ENCODE data around the gene ZNF695.
"Not testable (repeated sequence)": the region's sequence is repeated elsewhere in the genome, so short reads cannot be mapped to it uniquely, and the experiment has no call there.

The ZNF695 gene

DNA sequence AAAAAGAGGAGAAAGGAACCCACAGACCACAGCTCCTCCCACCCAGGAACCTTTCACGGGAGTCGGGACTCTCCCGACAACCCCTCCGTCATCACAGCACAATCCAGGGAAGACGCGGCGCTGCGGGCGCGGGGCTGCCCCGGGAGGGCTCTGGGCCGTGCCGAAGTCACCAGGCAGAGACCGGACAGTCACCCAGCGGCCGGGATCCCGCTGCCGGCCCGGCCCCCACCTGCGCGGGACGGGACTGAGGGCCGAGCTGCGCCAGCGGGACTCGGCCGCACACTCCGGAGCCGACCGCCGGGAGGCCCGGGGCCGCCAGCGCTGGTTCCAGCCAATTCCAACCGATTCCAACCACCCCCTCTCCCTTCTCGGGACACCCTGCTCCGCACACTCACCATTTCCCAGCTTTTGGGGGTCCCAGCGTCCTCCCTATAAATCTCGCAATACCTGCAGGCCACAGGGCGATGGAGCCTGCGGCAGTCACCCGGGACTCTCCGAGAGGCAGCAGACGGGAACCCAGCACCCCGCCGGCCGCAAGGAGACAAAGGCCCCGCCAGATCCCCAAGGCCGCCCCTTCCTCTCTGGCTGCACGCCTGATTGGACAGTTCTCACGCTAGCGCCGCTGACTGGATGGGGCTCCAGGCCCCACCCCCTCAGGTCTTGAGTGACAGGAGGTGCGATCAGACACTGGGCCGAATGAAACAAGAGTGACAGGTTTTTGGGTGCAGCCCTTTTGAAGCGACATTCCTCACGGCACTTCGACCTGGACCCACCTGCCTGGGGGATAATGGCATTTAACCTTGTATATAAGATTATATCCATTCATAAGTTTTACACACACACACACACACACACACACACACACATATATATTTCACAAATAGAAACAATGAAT lies at the start of gene ZNF695:
ZNF695 (minus strand) TSS at position 547 of the 895 bp plus-strand sequence; CDS start at position 398, 149 bp downstream.
- H3K4me3 ChIP-seq (ENCODE audit: low read length) = peak within 1 kb of the TSS; percentile 91

DNA sequence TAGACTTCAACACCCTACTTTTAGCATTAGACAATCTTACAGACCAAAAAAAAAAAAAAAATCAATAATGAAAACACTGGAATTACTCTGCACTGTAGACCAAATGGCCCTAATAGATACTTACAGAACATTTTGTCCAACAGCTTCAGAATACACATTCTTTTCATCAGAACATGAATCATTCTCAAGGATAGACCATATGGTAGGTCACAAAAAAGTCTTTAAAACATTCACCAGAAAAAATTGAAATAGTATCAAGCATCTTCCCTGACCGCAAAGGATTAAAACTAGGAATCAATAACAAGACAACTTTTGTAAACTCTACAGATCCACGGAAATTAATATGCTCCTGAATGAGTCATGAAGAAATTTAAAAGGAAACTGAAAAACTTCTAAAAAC lies 48.2 kb upstream of the ZNF695 start:
- no peaks in the 10 kb centered on the region for H3K27me3 ChIP-seq (ENCODE audit: insufficient read depth, low read length)
- no peak overlapping the region for H3K4me3 ChIP-seq (ENCODE audit: low read length)
- H3K9me3 ChIP-seq (ENCODE audit: low read length) = peaks cover 46% of the 10 kb centered on the region
- H3K4me1 ChIP-seq (ENCODE audit: insufficient read depth, low read length) = no peaks in the 10 kb centered on the region
- H3K36me3 ChIP-seq (ENCODE audit: insufficient read depth, low read length) = peaks cover 5% of the 10 kb centered on the region
- no peak overlapping the region for H2AFZ ChIP-seq (ENCODE audit: low read depth, low read length)

More for the DNA sequence above, at the start of gene ZNF695:
- H3K4me1 ChIP-seq (ENCODE audit: insufficient read depth, low read length) = no peaks in the 10 kb centered on the region
- peaks cover 4% of the 10 kb centered on the region for H3K36me3 ChIP-seq (ENCODE audit: insufficient read depth, low read length)
- peak within 1 kb of the TSS; percentile 76 for H2AFZ ChIP-seq (ENCODE audit: low read depth, low read length)
- no peaks in the 10 kb centered on the region for H3K27me3 ChIP-seq (ENCODE audit: insufficient read depth, low read length)
- H3K9me3 ChIP-seq (ENCODE audit: low read length) = peaks cover 11% of the 10 kb centered on the region

DNA sequence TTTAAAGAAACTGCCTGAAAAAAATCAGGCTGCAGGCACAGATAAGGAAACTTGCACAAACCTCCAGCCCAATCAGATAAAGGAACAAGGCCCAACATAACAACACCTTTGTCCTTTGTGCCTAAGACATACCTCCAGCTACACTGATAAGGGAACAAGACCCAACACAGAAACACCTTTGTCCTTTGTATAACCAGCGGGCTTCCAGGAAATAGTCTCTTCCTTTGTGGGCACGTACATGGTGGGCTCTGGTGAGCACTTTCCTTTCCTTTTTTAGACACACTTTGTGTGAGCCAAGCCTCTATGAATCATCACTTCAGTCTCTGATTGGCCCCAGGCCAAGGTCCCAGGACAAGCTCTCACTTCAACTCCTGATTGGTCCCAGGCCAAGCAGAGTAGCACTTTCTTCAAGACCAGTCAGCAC lies 47.1 kb upstream of the ZNF695 start:
- peaks cover 48% of the 10 kb centered on the region for H3K9me3 ChIP-seq (ENCODE audit: low read length)
- no peaks in the 10 kb centered on the region for H3K4me1 ChIP-seq (ENCODE audit: insufficient read depth, low read length)
- no peaks in the 10 kb centered on the region for H3K27me3 ChIP-seq (ENCODE audit: insufficient read depth, low read length)
- no peak overlapping the region for H3K4me3 ChIP-seq (ENCODE audit: low read length)
- no peak overlapping the region for H2AFZ ChIP-seq (ENCODE audit: low read depth, low read length)
- H3K36me3 ChIP-seq (ENCODE audit: insufficient read depth, low read length) = peaks cover 5% of the 10 kb centered on the region

DNA sequence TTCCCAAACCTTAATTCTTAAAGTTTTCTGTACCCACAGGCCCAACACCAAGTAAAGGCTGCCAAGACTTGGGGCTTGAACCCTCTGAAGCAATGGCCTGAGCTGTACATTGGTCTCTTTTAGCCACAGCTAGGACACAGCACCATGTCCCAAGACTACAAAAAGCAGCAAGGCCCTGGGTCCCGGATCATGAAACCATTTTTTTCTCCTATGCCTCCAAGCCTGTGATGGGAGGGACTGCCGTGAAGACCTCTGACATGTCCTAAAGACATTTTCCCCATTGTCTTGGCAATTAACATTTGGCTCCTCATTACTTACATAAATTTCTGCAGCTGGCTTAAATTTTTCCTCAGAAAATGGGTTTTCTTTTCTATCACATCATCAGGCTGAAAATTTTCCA lies 39.8 kb upstream of the ZNF695 start:
- Histone ChIP-seq H3K9me3 (ENCODE audit: low read length) (peaks cover 54% of the 10 kb centered on the region), H3K4me1 (ENCODE audit: insufficient read depth, low read length) (no peaks in the 10 kb centered on the region), H2AFZ (ENCODE audit: low read depth, low read length) (no peak overlapping the region), H3K27me3 (ENCODE audit: insufficient read depth, low read length) (no peaks in the 10 kb centered on the region), H3K36me3 (ENCODE audit: insufficient read depth, low read length) (peaks cover 6% of the 10 kb centered on the region), H3K4me3 (ENCODE audit: low read length) (no peak overlapping the region)

DNA sequence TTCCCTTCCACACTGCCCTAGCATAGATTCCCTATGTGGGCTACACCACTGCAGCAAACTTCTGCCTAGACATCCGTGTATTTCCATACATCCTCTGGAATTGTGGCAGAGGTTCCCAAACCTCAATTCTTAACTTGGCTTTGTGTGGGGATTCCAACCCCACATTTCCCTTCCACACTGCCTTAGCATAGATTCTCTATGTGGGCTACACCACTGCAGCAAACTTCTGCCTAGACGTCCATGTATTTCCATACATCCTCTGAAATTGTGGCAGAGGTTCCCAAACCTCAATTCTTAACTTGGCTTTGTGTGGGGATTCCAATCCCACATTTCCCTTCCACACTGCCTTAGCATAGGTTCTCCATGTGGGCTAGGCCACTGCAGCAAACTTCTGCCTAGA lies 39.4 kb upstream of the ZNF695 start:
- Histone ChIP-seq H3K4me1 (ENCODE audit: insufficient read depth, low read length) (no peaks in the 10 kb centered on the region), H3K36me3 (ENCODE audit: insufficient read depth, low read length) (peaks cover 5% of the 10 kb centered on the region), H3K9me3 (ENCODE audit: low read length) (peaks cover 54% of the 10 kb centered on the region), H3K4me3 (ENCODE audit: low read length) (no peak overlapping the region), H3K27me3 (ENCODE audit: insufficient read depth, low read length) (no peaks in the 10 kb centered on the region), H2AFZ (ENCODE audit: low read depth, low read length) (no peak overlapping the region)

DNA sequence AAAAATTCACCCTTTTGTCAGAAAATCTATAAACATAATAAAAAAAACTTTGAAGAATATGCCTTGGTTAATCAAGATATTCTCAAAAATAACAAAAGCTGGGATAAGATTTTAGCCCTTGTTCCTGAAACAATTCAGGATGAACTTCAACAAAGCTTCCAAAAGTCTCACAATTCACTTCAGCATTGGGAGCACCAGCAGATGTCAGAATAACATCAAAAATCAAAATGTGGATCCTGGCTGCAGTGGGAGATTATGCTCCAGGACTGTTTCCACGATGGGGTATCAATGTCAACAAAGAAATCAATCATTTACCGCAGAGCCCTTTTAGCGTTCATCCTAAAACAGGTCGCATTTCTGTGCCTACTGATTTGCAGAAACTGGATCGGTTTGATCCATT lies 35.5 kb upstream of the ZNF695 start:
- no peaks in the 10 kb centered on the region for H3K4me1 ChIP-seq (ENCODE audit: insufficient read depth, low read length)
- H2AFZ ChIP-seq (ENCODE audit: low read depth, low read length) = no peak overlapping the region
- H3K9me3 ChIP-seq (ENCODE audit: low read length) = peaks cover 60% of the 10 kb centered on the region
- no peak overlapping the region for H3K4me3 ChIP-seq (ENCODE audit: low read length)
- H3K27me3 ChIP-seq (ENCODE audit: insufficient read depth, low read length) = no peaks in the 10 kb centered on the region
- peaks cover 16% of the 10 kb centered on the region for H3K36me3 ChIP-seq (ENCODE audit: insufficient read depth, low read length)

DNA sequence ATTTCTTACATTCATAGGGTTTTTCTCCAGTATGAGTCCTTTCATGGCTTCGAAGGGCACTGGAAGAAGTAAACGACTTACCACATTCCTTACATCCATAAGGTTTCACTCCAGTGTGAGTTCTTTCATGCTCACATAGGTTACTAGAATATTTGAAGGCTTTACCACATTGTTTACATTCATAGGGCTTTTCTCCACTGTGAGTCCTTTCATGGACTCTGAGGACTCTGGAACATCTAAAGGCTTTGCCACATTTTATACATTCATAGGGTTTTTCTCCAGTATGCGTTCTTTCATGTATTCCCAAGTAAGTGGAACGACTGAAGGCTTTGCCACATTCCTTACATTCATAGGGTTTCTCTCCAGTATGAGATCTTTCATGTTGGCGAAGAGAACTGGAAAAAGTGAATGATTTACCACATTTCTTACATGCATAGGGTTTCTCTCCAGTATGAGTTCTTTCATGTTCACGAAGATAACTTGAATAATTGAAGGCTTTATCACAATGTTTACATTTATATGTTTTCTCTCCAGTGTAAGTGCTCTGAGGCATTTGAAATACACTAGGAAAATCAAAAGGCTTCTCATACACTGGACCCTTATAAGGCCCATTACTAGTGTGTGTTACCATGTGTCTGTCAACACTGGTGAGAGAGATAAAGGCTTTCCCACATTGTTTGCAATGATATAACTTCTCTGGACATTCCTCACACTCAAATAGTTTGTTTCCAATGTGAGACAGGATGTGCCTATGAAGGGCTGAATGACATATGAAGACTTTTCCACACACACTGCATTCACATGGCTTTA lies 29.9 kb upstream of the ZNF695 start:
- Histone ChIP-seq H2AFZ (ENCODE audit: low read depth, low read length) (no peak overlapping the region), H3K4me1 (ENCODE audit: insufficient read depth, low read length) (no peaks in the 10 kb centered on the region), H3K36me3 (ENCODE audit: insufficient read depth, low read length) (peaks cover 51% of the 10 kb centered on the region), H3K27me3 (ENCODE audit: insufficient read depth, low read length) (no peaks in the 10 kb centered on the region), H3K9me3 (ENCODE audit: low read length) (peaks cover 59% of the 10 kb centered on the region), H3K4me3 (ENCODE audit: low read length) (no peak overlapping the region)

DNA sequence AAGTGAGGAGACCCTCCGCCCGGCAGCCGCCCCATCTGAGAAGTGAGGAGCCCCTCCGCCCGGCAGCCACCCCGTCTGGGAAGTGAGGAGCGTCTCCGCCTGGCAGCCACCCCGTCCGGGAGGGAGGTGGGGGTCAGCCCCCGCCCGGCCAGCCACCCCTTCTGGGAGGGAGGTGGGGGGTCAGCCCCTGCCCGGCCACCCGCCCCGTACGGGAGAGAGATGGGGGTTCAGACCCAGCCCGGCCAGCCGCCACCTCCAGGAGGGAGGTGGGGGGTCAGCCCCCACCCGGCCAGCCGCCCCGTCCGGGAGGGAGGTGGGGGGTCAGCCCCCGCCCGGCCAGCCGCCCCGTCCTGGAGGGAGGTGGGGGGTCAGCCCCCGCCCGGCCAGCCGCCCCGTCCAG lies 24.4 kb upstream of the ZNF695 start:
- not testable (repeated sequence) for H3K4me3 ChIP-seq (ENCODE audit: low read length); H3K4me1 ChIP-seq (ENCODE audit: insufficient read depth, low read length); H3K27me3 ChIP-seq (ENCODE audit: insufficient read depth, low read length); H2AFZ ChIP-seq (ENCODE audit: low read depth, low read length)
- Histone ChIP-seq H3K9me3 (ENCODE audit: low read length) (peaks cover 27% of the 10 kb centered on the region), H3K36me3 (ENCODE audit: insufficient read depth, low read length) (peaks cover 29% of the 10 kb centered on the region)

DNA sequence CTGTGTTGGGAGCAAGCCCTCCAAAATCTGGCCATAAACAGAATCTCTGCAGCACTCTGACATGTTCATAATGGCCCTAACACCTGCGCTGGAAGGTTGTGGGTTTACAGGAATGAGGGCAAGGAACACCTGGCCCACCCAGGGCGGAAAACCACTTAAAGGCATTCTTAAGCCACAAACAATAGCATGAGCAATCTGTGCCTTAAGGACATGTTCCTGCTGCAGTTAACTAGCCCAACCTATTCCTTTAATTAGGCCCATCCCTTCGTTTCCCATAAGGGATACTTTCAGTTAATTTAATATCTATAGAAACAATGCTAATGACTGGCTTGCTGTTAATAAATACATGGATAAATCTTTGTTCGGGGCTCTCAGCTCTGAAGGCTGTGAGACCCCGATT lies 16.8 kb upstream of the ZNF695 start:
- H3K4me3 ChIP-seq (ENCODE audit: low read length); H3K9me3 ChIP-seq (ENCODE audit: low read length); H3K27me3 ChIP-seq (ENCODE audit: insufficient read depth, low read length); H3K36me3 ChIP-seq (ENCODE audit: insufficient read depth, low read length); H3K4me1 ChIP-seq (ENCODE audit: insufficient read depth, low read length); H2AFZ ChIP-seq (ENCODE audit: low read depth, low read length): not testable (repeated sequence)

DNA sequence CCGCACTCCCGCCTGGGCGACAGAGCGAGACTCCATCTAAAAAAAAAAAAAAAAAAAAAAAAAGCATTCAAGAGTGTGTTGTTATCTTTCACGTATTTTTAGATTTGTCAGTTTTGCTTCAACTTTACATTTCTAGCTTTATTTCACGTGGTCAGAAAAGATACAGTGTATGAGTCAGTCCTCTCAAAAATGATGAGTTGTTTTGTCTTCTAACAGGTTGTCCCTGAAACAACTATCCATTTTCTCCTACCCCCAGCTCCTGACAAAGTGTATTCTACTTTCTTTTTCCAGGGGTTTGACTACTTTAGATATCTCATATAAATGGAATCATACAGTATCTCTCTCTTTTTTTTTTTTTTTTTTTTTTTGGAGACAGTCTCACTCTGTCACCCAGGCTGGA lies 5.5 kb upstream of the ZNF695 start:
- Histone ChIP-seq H3K36me3 (ENCODE audit: insufficient read depth, low read length) (no peaks in the 10 kb centered on the region), H3K27me3 (ENCODE audit: insufficient read depth, low read length) (no peaks in the 10 kb centered on the region)

DNA sequence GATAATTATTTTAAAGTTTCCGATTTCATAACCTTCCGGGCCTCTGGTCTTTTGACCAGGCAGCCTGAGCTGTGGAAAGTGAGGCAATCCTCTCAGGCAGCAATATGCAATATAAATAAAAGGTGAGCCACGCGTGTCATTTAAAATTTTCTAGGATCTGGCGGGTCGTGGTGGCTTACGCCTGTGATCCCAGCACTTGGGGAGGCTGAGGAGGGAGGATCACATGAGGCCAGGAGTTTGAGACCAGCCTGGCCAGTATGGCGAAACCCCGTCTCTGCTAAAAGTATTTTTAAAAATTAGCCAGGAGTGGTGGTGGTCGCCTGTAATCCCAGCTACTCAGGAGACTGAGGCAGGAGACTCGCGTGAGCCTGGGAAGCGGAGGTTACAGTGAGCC lies 546 bp upstream of the ZNF695 start:
- peak overlapping the region; percentile 91 for H3K4me3 ChIP-seq (ENCODE audit: low read length)
- H2AFZ ChIP-seq (ENCODE audit: low read depth, low read length) = peak overlapping the region; percentile 76
- no peaks in the 10 kb centered on the region for H3K4me1 ChIP-seq (ENCODE audit: insufficient read depth, low read length)
- no peaks in the 10 kb centered on the region for H3K27me3 ChIP-seq (ENCODE audit: insufficient read depth, low read length)
- peaks cover 9% of the 10 kb centered on the region for H3K9me3 ChIP-seq (ENCODE audit: low read length)
- peaks cover 4% of the 10 kb centered on the region for H3K36me3 ChIP-seq (ENCODE audit: insufficient read depth, low read length)

More for the DNA sequence above, 5.5 kb upstream of the ZNF695 start:
- H3K4me3 ChIP-seq (ENCODE audit: low read length) = no peak overlapping the region
- H3K4me1 ChIP-seq (ENCODE audit: insufficient read depth, low read length) = no peaks in the 10 kb centered on the region
- no peaks in the 10 kb centered on the region for H3K9me3 ChIP-seq (ENCODE audit: low read length)
- no peak overlapping the region for H2AFZ ChIP-seq (ENCODE audit: low read depth, low read length)

DNA sequence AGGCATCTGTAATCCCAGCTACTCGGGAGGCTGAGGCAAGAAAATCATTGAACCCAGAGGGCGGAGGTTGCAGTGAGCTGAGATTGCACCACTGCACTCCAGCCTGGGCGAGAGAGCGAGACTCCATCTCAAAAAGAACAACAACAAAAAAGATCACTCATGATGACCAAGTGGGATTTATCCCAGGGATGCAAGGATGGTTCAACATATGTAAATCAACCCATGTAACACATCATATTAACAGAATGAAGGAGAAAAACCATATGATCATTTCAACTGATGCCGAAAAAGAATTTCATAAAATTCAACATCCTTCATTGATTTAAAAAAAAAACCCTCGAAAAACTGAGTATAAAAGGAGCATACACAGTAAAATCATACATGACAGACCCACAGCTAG lies 3.8 kb downstream of the ZNF695 start:
- Histone ChIP-seq H3K9me3 (ENCODE audit: low read length) (peaks cover 33% of the 10 kb centered on the region), H3K36me3 (ENCODE audit: insufficient read depth, low read length) (peaks cover 14% of the 10 kb centered on the region)
- H3K4me1 ChIP-seq (ENCODE audit: insufficient read depth, low read length); H3K27me3 ChIP-seq (ENCODE audit: insufficient read depth, low read length); H2AFZ ChIP-seq (ENCODE audit: low read depth, low read length); H3K4me3 ChIP-seq (ENCODE audit: low read length): not testable (repeated sequence)

DNA sequence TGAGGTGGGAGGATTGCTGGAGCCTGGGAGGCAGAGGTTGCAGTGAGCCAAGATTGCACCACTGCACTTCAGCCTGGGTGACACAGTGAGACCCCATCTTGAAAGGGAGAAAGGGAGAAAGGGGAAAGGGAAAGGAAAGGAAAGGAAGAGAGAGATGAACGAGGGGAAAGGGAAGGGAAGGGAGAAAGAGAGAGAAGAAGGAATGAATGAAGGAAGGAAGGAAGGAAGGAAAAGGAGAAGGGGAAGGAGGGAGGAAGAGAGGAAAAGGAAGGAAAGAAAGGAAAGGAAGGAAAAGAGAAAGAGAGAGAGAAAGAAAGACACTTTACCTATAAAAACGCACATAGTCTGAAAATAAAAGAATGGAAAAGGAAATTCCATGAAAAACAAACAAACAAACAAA lies 18.0 kb downstream of the ZNF695 start:
- H3K9me3 ChIP-seq (ENCODE audit: low read length) = peaks cover 62% of the 10 kb centered on the region
- H3K27me3 ChIP-seq (ENCODE audit: insufficient read depth, low read length) = no peaks in the 10 kb centered on the region
- H3K4me3 ChIP-seq (ENCODE audit: low read length) = no peak overlapping the region
- peaks cover 41% of the 10 kb centered on the region for H3K36me3 ChIP-seq (ENCODE audit: insufficient read depth, low read length)
- no peaks in the 10 kb centered on the region for H3K4me1 ChIP-seq (ENCODE audit: insufficient read depth, low read length)
- H2AFZ ChIP-seq (ENCODE audit: low read depth, low read length) = no peak overlapping the region

All from neuron (in vitro differentiated cells).